Lower leg skin (tissue), 3 donors: ENCODE results near the gene MUSK.

Experiments used
- CTCF ChIP-seq, 3 donors: fragments of 450-650 bp; IDR thresholded peaks; one replicate each; pipeline ENCODE4 v1.5.1; 2016; ENCODE audit warnings: antibody characterized with exemption in 3 of 3, mild to moderate bottlenecking in 3 of 3, moderate library complexity in 2 of 3
- POLR2A ChIP-seq, 2 donors: fragments of 450-650 bp; IDR thresholded peaks; one replicate each; pipeline ENCODE4 v1.6.1; 2016 to 2017; ENCODE audit warnings: antibody characterized with exemption in 2 of 2, mild to moderate bottlenecking in 1 of 2, moderate library complexity in 1 of 2

- TF ChIP-seq CTCF (IDR thresholded peaks at IDR 0.05) (no peak), POLR2A (IDR thresholded peaks at IDR 0.05) (no peak)
Observed at GRCh38 chr9:110777196-110777875, 108.7 kb downstream of the MUSK start.
